Inflammatory macrophage (primary cell): ENCODE results near the gene SNCAIP.
"Not testable (repeated sequence)": the region's sequence is repeated elsewhere in the genome, so short reads cannot be mapped to it uniquely, and the experiment has no call there.

Experiments
- DNase-seq, 2 donors: peaks; one replicate each; pipeline ENCODE4 v3.0.0-alpha.2; 2020 to 2022

Gene SNCAIP

DNA sequence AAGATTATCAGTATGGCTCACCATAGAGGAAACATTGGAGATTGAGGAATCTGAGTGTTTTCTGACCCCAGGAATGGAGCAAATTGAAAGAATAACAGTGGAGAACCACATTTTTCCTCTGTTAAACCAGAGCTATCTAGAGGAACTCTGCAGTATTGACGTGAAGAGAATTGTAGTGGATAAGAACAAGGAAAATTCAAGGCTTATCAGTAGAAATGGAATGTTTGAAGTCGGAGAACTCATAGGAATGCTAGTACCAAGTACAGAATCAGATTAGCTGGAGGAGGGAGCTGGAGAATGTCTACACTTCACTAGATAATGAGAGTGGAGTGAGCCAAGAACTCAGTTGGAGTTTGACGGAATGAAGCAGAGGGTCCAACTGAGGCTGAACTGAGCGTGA lies 50.3 kb downstream of the SNCAIP start:
- DNase-seq = no peak

DNA sequence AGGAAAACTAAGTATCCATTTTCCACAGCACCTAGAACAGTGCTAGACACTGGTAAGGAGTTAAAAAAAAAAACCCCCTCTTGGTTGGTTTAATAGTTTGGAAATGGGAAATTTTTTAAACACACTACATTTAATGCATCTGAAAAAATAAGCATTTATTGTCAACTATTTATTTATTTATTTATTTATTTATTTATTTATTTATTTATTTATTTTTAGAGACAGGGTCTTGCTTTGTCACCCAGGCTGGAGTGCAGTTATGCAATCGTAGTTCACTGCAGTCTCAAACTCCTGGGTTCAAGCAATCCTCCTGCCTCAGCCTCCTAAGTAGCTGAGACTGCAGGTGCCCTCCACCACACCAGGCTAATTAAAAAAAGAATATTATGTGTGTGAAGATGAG lies 51.6 kb downstream of the SNCAIP start:
- DNase-seq = no peak

DNA sequence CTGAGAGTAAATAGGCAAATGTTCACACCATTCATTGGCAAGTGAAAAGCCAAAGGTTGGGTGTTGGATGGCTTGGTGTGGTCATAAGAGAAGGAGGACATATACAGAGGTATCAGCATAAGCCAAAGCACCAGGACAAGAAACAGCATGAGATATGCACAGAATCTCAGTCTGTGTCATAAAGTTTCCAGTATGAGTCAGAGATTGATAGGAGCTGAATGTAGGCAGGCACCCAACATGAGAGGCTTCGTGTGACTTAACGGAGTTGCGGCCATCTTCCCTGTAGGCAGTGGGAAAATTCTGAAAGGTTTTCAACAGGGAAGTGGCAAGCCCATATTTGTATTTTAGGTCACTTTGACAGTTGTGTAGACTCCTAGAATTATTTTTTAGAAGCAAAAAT lies 54.5 kb downstream of the SNCAIP start:
- no peak for DNase-seq

DNA sequence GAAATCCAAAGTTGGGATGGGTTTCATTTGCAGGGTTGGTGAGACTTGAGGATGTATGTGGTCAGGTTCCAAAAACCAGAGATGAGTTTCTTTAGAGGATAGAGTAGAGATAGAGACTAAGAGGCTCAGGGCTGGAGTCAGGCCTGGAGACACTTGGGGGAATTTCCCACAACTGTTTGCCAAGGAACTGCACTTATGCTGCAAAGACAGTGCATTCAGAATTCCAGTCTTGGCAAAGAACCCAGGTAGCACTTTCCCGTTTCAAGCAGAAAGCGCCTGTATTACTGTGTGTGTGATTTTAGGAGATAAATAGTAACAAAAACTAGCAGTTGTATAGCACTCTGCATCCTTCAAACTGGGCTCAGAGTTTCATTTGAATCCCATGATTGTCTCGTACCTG lies 55.4 kb downstream of the SNCAIP start:
- DNase-seq = no peak

DNA sequence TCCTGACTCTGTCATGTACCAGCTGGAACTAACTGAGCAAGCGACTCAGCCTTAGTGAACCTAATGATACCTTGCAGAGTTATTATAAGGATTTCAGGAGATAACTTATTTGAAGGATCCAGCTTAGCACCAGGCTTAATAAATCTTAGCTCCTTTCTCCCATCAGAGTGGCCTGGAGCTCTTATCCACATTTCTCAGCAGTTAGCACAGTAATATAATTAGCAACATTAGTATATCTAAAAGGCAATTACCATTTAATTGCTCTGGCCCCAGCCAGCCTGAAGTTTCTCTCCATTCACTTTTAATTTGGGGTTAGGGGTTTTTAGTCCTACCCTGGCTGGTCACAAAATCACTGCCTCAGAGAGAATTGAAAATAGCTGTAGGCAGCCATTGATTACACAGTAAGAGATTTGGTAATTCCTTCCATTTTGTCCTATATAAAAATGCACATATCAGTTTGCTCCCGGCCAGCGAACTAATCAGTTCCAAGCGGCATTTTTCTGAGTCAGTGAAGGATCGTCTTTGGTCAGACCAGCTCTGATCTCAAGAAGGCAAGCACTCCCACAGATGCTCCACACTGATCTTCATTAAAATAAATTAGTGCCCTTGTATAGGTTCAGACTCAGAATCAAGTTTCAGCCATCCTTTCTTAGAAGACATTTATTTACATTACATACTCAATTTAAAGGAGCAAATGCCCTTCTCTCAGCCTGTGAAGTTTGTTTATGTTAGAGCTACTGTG lies 56.6 kb downstream of the SNCAIP start:
- DNase-seq = no peak

DNA sequence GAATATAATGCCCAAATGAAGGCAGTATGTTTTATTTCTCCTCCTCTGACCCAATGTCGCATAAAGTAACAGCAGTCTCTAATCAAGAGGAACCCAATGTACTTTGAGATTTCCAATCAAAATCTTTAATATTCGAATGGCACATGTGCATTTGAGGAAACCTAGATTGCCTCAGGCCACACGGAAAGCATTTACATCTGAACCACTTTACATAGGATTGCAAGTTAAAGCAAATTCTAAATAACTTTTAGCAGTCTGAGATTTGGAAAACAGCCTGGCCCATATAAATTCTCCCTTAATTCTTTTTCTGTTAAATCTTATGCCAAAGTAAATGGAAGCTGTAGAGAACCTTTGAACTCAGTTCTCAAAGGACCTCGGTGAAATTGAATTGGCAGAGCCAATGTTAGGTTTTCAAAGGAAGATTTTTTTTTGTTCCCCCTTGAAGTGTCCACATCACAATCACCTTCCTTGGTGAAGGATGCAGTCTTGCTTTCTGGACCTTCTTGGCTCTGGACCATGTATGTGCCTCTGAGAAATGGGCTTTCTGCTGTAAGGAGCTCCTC lies 57.3 kb downstream of the SNCAIP start:
- no peak for DNase-seq

DNA sequence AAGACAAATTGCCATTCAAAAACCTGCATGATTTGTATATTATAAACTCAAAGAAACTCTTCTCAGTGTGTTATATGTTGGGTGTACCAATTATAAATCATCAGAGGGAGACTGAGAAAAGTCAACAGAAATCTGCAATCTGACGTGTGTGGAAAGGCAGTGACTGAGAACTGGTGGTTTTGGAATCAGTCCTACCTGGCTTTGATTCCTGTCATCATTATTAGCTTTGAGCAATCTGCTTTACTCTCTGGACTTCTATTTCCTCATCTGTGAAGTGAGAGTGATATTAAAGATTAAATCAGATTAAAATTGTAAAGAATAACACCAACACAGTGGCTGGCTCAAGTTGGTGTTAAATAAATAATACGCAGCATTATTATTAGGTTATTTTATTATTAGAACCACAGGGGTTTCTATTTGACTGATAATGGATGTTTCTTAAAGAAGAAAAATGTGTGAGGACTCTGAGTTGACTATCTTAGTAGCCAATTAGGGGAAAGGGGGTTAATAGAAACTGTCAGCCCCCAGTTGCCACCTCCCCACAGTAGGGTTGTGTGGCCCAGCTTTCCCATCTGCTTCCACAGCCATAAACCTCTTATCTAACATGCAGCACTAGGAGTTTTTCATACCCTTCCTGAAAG lies 59.6 kb downstream of the SNCAIP start:
- DNase-seq = no peak

DNA sequence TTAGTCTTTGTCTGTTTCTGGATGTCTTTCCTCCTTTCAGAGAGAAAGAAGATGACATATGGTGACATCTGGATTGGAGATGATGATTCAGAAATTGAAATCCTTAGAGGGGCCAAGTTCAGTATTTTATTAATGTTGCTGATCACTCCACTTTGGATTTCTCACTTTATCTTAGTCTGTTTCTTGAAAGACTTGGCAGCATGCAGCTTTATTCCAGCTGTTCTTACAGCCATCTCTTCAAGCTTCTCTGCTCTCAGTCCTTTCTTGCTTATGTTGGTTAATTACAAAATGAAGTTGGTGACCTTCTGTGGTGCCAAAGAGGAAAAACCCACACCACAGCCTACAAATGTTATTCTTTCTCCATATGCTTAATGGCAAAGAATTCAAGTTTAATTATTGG lies 62.1 kb downstream of the SNCAIP start:
- no peak for DNase-seq

DNA sequence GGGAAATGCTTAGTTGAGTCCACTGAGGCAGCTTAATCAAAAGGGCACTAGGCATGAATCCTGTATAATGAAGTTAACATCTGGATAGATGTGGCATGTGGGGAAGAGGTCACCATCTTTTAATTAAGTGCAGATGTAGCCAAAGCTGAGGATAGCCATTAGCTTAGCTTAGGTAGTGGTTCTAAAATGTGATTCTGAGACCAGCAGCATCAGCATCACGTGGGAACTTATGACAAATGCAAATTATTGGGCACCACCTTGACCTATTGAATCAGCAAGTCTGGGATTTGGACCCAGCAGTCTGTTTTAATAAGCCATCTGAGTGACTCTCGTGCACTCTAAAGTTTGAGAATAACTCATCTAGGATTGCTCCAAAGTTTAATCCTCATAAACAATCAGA lies 63.8 kb downstream of the SNCAIP start:
- no peak for DNase-seq

DNA sequence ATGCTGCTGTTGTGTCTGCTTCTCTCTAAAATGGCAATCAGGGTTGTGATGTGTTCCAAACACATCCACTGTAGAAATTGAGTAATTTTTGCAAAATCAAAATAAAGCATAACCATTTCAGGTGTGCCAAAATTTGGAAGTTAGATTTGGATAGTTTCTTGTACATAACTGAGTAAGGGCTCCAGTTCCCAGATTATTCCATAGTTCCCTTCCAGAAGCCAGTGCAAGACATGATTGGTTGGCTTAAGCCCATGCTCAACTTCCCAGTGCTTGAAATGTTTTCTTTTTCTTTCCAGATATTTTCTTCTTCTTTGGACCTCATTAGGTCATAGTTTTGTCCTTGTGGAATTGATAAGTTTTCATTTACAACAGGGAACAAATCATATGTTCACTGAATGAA lies 64.2 kb downstream of the SNCAIP start:
- DNase-seq = no peak

DNA sequence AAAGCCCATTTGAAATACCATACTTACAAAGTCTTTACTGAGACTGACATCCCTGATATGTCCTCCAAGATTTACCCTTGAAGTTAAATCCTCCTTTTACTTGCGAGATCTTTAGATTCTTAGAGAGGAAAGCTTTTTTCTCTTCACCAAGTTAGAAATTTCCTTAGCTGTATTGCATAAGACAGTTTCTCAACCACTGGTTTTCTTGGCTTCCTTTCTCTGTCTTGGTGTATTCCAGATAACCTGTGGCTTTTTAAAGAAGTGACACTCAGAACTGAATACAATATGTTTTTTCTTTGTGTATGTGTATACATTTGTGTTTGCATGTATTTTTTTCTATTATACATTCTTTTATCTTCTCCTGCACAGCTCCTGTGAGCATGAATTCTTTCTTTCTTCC lies 65.0 kb downstream of the SNCAIP start:
- DNase-seq = peak in 1 of 2 donors; percentile 3

DNA sequence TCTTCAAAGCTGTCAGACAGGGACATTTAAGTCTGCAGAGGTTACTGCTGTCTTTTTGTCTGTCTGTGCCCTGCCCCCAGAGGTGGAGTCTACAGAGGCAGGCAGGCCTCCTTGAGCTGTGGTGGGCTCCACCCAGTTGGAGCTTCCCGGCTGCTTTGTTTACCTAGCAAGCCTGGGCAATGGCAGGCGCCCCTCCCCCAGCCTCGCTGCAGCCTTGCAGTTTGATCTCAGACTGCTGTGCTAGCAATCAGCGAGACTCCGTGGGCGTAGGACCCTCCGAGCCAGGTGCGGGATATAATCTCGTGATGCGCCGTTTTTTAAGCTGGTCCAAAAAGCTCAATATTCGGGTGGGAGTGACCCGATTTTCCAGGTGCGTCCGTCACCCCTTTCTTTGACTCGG lies 70.9 kb downstream of the SNCAIP start:
- not testable (repeated sequence) for DNase-seq

DNA sequence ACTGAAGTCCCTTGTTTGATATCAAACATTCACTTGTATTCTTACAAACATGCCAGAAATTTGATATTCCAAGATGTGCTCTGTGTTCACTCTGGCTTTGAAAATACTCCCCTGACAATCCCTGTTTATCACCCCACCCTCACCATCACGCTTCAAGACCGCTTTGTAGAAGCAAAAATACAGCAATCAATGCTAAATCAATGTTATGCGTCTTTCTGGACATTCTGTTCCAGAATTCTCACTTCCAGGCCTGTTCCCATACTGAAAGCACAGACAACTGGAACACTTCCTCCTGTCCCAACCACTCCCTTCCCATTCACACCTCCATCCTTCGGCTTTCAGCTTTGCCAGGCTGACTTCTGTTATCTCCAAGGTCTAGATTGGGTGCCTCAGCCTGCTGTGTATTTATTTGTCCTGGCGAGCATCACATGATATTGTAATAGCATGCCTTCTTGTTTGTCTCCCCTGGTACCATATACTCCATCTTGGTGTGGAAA lies 72.8 kb downstream of the SNCAIP start:
- no peak for DNase-seq

DNA sequence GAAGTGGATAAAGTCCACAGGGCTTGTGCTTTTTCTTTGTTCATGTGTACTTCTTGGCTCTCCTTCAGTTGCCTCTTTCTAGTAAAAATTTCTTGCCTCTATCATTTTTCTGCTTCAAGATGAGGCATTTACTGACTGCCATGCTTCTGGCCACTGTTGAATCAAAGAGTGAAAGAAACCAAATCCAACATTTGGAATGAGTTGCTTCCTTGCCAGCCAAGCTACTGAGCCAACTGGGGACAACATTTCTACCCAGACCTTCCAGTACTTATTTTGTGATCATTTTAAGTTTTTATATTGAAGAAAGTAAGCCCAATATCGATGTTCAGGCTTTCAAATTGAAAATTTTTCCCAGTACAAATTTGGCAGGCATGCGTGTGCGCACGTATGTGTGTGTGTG lies 73.2 kb downstream of the SNCAIP start:
- no peak for DNase-seq

DNA sequence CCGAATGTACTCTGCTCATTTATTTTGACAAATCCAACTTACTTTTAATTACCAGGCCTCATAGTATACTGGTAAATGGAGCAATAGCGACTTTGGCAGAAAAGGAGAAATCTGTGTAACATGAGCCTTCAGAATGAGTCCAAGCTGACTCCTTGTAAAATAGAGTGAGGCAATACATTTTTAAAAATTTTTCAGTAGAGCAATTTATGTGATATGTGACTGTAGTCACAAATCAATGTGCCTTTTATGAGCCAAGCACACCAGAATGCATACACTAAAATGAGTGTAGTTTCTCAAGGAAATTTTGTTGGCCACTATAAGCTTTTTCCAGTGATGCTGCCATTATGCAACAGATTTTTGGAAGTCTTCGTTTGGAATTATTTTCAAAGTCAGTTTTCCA lies 73.8 kb downstream of the SNCAIP start:
- DNase-seq = no peak

DNA sequence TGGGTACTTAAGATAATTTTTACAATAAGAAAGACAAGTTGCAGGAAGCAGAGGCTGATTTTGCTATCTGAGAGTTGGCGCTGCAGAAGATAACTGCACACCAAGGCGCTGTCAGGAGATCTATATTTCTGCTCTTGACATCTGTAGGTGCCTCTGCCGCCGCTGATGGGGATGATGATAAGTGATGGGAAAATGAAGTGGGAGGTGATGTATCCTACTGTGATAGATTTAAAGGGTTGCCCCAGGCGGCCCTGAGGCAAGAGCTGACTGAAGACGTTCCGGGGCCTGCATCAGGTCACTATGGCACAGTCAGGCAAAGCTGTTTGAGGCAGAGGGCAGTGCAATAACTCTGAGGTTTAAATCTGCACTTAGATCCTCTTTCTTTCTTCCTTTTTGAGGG lies 78.1 kb downstream of the SNCAIP start:
- no peak for DNase-seq

DNA sequence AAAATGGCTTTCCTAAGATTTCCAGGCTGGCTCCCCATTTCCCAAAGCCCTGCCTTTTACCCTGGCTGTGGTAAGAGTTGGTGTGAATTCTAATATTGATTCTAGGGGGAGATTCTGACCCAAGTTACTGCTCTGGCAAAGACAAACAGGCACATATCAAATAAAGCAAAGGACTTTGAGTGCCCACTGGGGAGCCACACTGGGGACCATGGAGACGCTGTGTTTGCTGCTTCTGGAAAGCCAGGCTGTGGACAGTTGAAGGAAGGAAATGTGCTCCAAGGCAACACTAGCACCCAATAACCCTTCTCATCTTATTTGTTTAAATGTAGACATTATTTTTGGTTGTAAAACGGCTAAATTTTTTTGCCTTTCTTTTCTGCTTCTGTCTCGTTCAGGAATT lies 78.7 kb downstream of the SNCAIP start:
- DNase-seq = no peak

DNA sequence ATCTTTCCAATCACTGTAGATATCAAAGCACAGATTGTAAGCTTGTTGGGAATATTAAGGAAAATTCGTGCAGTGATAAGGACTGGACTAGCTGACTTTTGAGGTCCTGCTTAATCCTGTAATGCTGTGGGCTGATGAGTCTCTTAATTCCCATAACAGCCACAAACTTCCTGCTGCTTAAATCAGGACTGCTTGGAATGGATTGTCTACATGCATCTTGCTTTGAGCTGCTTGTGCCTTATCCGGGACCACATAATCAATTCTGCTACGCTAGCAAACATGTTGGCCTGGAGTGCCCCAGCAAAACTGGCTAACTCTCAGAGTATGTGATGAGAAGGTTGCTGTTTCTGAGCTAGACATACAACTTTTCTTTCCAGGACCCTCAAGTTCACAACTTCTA lies 79.6 kb downstream of the SNCAIP start:
- no peak for DNase-seq

DNA sequence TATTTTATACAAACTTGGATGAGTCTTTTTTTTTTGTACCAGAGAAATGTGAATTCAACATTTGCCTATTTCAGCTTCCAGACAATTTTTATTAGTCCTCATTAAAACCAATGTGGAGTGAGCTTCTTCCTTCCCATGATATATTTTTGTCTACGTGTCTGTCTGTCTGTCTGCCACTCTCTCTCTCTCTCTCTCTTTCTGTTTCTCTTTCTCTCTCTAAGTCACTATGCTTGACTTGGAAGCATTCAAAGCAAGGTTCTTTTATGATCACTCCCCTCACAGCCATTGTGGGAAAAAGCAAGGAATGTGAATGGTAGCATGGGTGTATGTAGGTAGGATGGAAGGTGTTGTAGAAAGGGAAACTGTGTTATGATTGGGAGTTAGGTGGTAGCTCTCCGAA lies 80.2 kb downstream of the SNCAIP start:
- no peak for DNase-seq

DNA sequence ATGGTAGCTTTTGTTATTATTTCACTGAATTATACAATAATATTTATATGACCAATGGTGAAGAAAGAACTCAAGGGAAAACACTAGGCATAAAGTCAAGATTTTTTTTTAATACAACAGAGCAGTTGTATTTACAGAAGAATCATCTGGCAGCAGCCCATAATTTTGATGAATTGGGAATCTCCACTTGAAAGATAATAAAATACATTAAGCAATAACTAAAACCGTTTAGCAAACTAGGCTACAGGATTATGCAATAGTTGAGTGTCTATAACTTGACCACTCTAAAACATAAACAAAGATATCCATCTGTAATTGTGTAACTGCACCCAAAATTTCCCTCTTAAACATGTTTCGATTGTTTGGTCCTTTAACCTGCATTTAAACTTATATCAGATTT lies 80.8 kb downstream of the SNCAIP start:
- DNase-seq = no peak

DNA sequence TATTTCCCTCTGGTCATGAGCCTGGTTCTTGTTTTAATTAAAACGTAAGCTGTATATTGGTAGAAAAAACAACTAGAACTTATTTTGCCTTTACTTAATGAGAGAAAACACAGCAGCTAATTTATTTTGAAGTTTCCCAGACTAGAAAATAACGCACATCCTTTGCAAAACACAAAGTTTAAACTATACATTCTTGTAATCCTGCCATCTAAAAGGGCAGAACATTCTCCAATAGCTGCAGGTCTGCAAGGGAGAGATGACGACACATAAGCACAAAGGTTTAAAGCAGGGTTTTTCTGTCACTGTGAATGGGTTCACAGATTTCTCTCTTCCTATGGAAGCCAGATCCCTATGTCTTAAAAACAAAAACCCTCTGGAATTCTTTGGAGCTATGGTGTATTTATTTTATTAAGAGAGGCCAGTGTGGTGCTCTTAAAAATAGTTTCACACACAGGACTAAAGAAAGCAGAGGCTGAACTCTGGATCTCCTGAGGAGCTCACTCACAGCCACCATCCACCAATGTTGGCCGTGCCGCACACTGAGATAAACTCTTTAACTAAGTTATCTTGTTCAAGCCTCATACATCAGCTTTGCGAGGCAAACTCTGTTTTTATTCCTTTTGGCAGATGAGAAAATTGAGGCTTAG lies 82.4 kb downstream of the SNCAIP start:
- DNase-seq = no peak

DNA sequence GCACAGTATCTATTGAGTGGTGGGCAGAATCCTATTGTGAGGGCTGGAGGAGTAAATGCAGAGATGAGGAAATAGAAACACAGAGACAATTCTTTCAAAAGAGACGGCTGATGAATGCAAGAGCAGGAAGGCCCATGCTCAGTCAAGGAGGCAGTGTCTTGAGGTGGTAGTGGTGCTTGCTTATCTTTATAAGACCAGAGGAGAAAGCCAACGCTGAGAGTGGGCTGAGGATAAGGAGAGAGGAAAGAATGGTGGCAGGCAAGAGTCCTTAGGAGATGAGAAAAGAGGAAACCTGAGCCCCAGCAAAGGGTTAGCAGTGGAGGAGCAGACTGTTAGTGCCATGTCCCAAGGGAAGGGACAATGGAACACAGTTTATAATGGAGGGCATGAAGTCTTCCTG lies 86.0 kb downstream of the SNCAIP start:
- no peak for DNase-seq

DNA sequence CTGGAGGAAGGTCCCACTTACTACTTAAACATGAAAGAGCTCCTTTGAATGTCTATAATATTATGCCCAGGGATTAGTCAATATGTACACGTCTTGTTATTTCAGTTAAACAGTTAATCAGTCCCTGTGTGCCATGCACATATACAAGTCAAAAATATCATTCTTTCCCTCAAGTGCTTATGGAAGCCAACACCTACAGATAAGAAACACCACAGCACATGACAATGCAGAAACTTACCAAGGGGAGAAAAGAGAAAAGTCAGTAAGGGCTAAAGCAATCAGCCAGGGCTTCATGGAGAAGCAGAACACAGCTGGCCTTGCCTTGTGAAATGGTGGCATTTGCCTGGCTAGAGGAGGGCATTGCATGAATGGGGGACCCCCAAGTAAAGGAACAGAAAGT lies 88.3 kb downstream of the SNCAIP start:
- no peak for DNase-seq

DNA sequence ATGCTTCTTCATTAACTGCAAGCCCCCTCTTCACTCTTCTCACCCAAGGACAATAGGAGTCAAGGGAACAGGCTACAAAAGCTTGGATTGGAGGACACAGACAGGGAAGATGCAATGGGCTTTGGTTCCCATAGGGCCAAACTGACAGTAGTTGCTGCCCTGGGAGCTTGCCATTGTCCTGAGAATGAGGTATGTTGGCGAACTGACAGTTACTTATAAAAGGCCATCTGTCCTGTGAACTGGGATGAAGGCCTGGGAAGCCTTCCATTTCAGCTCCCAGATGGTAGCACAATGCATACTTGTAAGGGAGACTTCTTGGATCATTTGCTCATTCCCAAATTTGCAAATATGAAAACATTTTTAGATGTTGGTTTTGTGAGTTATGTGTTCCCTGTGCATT lies 88.9 kb downstream of the SNCAIP start:
- DNase-seq = no peak
